ENCODE measurements around the gene ZNF839. TPM values are rescaled to one million over a fixed set of nuclear protein-coding genes. Genes with fewer than 3 reads are reported as not detected.

The ZNF839 gene
- polyA plus RNA-seq, 1 experiment = 9.0 TPM

GRCh38 chr14:102390064-102390855, 70.7 kb downstream of the ZNF839 start:
- H3K27me3 ChIP-seq (ENCODE audit: control insufficient read depth, insufficient read depth, low read length) = no peaks in the 10 kb centered on the region
- ChIA-PET POLR2A (no interaction called here), CTCF (interaction anchor here (1.2 to 1.8 kb wide), 2 partner anchors 14 to 47 kb away, joined by 5 read pairs; no protein-coding TSS in a partner anchor)
- H3K36me3 ChIP-seq (ENCODE audit: control insufficient read depth, insufficient read depth, low read length) = no peaks in the 10 kb centered on the region
- no peak for DNase-seq (ENCODE audit: low read depth)
- TF ChIP-seq, protein P1, sequence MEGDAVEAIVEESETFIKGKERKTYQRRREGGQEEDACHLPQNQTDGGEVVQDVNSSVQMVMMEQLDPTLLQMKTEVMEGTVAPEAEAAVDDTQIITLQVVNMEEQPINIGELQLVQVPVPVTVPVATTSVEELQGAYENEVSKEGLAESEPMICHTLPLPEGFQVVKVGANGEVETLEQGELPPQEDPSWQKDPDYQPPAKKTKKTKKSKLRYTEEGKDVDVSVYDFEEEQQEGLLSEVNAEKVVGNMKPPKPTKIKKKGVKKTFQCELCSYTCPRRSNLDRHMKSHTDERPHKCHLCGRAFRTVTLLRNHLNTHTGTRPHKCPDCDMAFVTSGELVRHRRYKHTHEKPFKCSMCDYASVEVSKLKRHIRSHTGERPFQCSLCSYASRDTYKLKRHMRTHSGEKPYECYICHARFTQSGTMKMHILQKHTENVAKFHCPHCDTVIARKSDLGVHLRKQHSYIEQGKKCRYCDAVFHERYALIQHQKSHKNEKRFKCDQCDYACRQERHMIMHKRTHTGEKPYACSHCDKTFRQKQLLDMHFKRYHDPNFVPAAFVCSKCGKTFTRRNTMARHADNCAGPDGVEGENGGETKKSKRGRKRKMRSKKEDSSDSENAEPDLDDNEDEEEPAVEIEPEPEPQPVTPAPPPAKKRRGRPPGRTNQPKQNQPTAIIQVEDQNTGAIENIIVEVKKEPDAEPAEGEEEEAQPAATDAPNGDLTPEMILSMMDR (IDR thresholded peaks at IDR 0.05; ENCODE audit: insufficient read depth, low read depth, low read length) = no peak
- no peak overlapping the region for H3K4me3 ChIP-seq (ENCODE audit: low read depth, low read length)

Other genes with a start within 250 kb of the ZNF839 start
- 222 and 440 TPM in 2 replicates for gene HSP90AA1, start 232.7 kb upstream of the ZNF839 start, polyA plus RNA-seq (2011; rRNA removed)
- gene WDR20, start 179.8 kb upstream of the ZNF839 start, polyA plus RNA-seq (2011; rRNA removed) = 18.3 TPM in 2 replicates
- 20.5 and 26.0 TPM in 2 replicates for gene MOK, start 14.6 kb upstream of the ZNF839 start, polyA plus RNA-seq (2011; rRNA removed)
- 46.0 and 49.1 TPM in 2 replicates for gene CINP, start 43.1 kb downstream of the ZNF839 start, polyA plus RNA-seq (2011; rRNA removed)
- gene TECPR2, start 43.2 kb downstream of the ZNF839 start, polyA plus RNA-seq (2011; rRNA removed) = 10.1 and 11.7 TPM in 2 replicates
- 5.5 and 9.1 TPM in 2 replicates for gene ANKRD9, start 190.0 kb downstream of the ZNF839 start, polyA plus RNA-seq (2011; rRNA removed)

All from BJ (cell line).